ENCODE results near the gene LAD1. TPM values are rescaled to one million over a fixed set of nuclear protein-coding genes. Genes with fewer than 3 reads are reported as not detected.

LAD1 gene
- total and polyA plus RNA-seq, 4 donors: 17.8 to 63.8 (median 38.7) TPM

GRCh38 chr1:201404722-201405483 is 5.8 kb upstream of the LAD1 start:
- Histone ChIP-seq H3K27ac (ENCODE audit: low read depth in 1 of 2, low read length in 1 of 2) (no peak overlapping the region), H3K4me1 (ENCODE audit: control insufficient read depth in 5 of 5, insufficient read depth in 5 of 5, low read length in 5 of 5) (peaks cover 0 to 16% (median 5%) of the 10 kb centered on the region in 5 donors), H3K9ac (ENCODE audit: insufficient read depth in 1 of 2, low read length in 2 of 2) (no peak overlapping the region), H3K36me3 (ENCODE audit: control insufficient read depth in 4 of 4, insufficient read depth in 4 of 4, low read length in 4 of 4) (no peaks in the 10 kb centered on the region), H3K9me3 (ENCODE audit: control insufficient read depth in 4 of 4, insufficient read depth in 3 of 4, low read length in 3 of 4) (no peaks in the 10 kb centered on the region), H3K27me3 (ENCODE audit: control insufficient read depth in 3 of 3, insufficient read depth in 3 of 3, low read length in 2 of 3) (peaks cover 0 to 7% (median 7%) of the 10 kb centered on the region in 3 donors), H3K4me3 (no peak overlapping the region)
- WGBS, 2 donors: 85 to 87% methylated on average over 11 of the region's 11 CpGs
- ATAC-seq (ENCODE audit: insufficient read depth, low FRiP score) (no peak), DNase-seq (no peak)
- TF ChIP-seq, protein P1, sequence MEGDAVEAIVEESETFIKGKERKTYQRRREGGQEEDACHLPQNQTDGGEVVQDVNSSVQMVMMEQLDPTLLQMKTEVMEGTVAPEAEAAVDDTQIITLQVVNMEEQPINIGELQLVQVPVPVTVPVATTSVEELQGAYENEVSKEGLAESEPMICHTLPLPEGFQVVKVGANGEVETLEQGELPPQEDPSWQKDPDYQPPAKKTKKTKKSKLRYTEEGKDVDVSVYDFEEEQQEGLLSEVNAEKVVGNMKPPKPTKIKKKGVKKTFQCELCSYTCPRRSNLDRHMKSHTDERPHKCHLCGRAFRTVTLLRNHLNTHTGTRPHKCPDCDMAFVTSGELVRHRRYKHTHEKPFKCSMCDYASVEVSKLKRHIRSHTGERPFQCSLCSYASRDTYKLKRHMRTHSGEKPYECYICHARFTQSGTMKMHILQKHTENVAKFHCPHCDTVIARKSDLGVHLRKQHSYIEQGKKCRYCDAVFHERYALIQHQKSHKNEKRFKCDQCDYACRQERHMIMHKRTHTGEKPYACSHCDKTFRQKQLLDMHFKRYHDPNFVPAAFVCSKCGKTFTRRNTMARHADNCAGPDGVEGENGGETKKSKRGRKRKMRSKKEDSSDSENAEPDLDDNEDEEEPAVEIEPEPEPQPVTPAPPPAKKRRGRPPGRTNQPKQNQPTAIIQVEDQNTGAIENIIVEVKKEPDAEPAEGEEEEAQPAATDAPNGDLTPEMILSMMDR (IDR thresholded peaks at IDR 0.05; ENCODE audit: control extremely low read depth, extremely low read depth): no peak

DNA sequence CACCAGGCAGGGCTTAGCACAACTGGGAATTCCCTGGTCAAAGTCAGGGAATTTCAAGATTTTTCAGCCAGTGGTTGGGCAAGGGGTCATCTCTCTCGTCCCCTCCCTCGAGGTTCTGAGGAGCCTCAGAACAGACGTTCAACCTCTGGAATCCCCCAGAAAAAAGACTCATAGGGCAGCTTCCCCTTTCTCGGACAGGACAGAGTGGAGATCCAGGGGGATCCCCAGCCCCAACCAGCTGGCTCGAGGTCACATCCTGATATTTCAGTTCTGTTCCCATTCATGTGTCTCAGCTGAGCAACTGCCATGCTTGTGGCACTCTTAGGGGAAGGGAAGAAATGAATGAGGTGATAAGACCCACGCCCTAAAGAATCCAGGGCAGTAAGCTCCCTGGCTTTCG is 4.9 kb upstream of the LAD1 start:
- H3K9me3 ChIP-seq (ENCODE audit: control insufficient read depth in 4 of 4, insufficient read depth in 3 of 4, low read length in 3 of 4): no peaks in the 10 kb centered on the region
- ATAC-seq (ENCODE audit: insufficient read depth, low FRiP score) (no peak), DNase-seq (no peak)
- no peaks in the 10 kb centered on the region for H3K36me3 ChIP-seq (ENCODE audit: control insufficient read depth in 4 of 4, insufficient read depth in 4 of 4, low read length in 4 of 4)
- no peak overlapping the region for H3K27ac ChIP-seq (ENCODE audit: low read depth in 1 of 2, low read length in 1 of 2)
- 26 to 40% methylated on average over 7 of the region's 7 CpGs for WGBS, 2 donors
- H3K4me3 ChIP-seq: no peak overlapping the region
- TF ChIP-seq, protein P1 (IDR thresholded peaks at IDR 0.05; ENCODE audit: control extremely low read depth, extremely low read depth): no peak
- H3K4me1 ChIP-seq (ENCODE audit: control insufficient read depth in 5 of 5, insufficient read depth in 5 of 5, low read length in 5 of 5): peaks cover 0 to 21% (median 12%) of the 10 kb centered on the region in 5 donors
- H3K27me3 ChIP-seq (ENCODE audit: control insufficient read depth in 3 of 3, insufficient read depth in 3 of 3, low read length in 2 of 3): peaks cover 0 to 10% (median 7%) of the 10 kb centered on the region in 3 donors
- H3K9ac ChIP-seq (ENCODE audit: insufficient read depth in 1 of 2, low read length in 2 of 2): no peak overlapping the region

GRCh38 chr1:201403359-201403758 is 4.2 kb upstream of the LAD1 start:
- H3K9me3 ChIP-seq (ENCODE audit: control insufficient read depth in 4 of 4, insufficient read depth in 3 of 4, low read length in 3 of 4): no peaks in the 10 kb centered on the region
- WGBS, 2 donors: 64 to 84% methylated on average over 1 of the region's 1 CpG
- peaks cover 0 to 15% (median 12%) of the 10 kb centered on the region in 3 donors for H3K27me3 ChIP-seq (ENCODE audit: control insufficient read depth in 3 of 3, insufficient read depth in 3 of 3, low read length in 2 of 3)
- H3K36me3 ChIP-seq (ENCODE audit: control insufficient read depth in 4 of 4, insufficient read depth in 4 of 4, low read length in 4 of 4): no peaks in the 10 kb centered on the region
- no peak overlapping the region for H3K4me3 ChIP-seq
- peaks cover 0 to 26% (median 12%) of the 10 kb centered on the region in 5 donors for H3K4me1 ChIP-seq (ENCODE audit: control insufficient read depth in 5 of 5, insufficient read depth in 5 of 5, low read length in 5 of 5)
- ATAC-seq (ENCODE audit: insufficient read depth, low FRiP score) (no peak), DNase-seq (no peak)
- H3K9ac ChIP-seq (ENCODE audit: insufficient read depth in 1 of 2, low read length in 2 of 2): no peak overlapping the region
- H3K27ac ChIP-seq (ENCODE audit: low read depth in 1 of 2, low read length in 1 of 2): no peak overlapping the region
- TF ChIP-seq, protein P1 (IDR thresholded peaks at IDR 0.05; ENCODE audit: control extremely low read depth, extremely low read depth): no peak
